Effector memory CD4-positive, alpha-beta T cell (primary cell): ENCODE data around the gene CADPS.

ENCODE experiments used
- DNase-seq, 3 donors: peaks; one replicate each; pipeline ENCODE4 v3.0.0-alpha.2; 2020
- H3K27ac ChIP-seq: 2 replicates; pipeline ENCODE4 v1.7.0; 2013; ENCODE audit warnings: mild to moderate bottlenecking, low read length, moderate library complexity; ENCODE audit not compliant: insufficient read depth, poor library complexity, severe bottlenecking
- H3K27me3 ChIP-seq: replicated peaks from 2 replicates; pipeline ENCODE4 v1.7.0; 2013; ENCODE audit warnings: mild to moderate bottlenecking, low read length; ENCODE audit not compliant: insufficient read depth, control insufficient read depth, poor library complexity, severe bottlenecking
- H3K36me3 ChIP-seq: 2 replicates; pipeline ENCODE4 v1.7.0; 2013; ENCODE audit warnings: mild to moderate bottlenecking, low read length, moderate library complexity; ENCODE audit not compliant: control insufficient read depth, insufficient read depth
- H3K4me1 ChIP-seq: 2 replicates; pipeline ENCODE4 v1.7.0; 2013; ENCODE audit warnings: low read length, mild to moderate bottlenecking; ENCODE audit not compliant: control insufficient read depth, insufficient read depth, poor library complexity, severe bottlenecking
- H3K4me3 ChIP-seq: 2 replicates; pipeline ENCODE4 v1.7.0; 2013; ENCODE audit warnings: low read length, low read depth, mild to moderate bottlenecking; ENCODE audit not compliant: insufficient read depth, poor library complexity, severe bottlenecking
- H3K9me3 ChIP-seq: 2 replicates; pipeline ENCODE4 v1.7.0; 2013; ENCODE audit warnings: mild to moderate bottlenecking, low read length, moderate library complexity; ENCODE audit not compliant: control insufficient read depth

CADPS gene

DNA sequence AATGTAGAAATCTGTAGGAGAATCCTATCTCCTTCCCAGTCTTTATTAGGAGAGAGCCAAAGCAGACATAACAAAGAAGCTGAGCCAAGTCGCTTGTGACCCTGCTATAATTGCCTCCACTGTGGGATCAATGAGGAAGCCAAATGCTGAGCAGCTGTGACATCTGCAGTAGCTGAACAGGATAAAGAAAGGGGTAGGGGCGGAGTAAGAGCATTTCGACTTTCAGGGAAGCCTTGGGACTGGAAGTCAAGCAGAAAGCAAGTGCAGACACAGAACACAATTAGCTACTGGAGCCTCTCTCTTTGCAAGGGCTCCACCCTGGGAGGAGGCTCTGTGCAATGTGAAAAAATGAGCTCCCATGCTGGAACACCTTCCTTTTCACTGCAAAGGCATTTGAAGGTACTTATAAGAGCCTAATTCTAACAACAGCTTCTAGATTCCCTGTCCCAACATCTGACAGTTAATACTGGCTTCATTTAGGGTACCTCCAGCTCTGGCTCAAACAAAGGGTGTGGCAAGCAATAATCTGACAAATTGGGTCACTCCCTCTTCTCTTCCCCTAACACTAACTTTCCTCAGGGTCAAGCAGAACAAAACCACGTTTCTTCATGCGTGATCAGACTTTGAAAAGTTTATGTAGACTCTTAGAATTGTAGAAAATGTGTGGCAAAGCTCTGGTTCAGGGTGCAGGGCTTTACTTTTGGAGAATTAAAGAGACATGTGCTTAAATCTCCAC lies 166.4 kb downstream of the CADPS start:
- H3K27me3 ChIP-seq: no peaks in the 10 kb centered on the region
- H3K9me3 ChIP-seq: no peaks in the 10 kb centered on the region
- H3K4me3 ChIP-seq: no peak overlapping the region
- no peak overlapping the region for H3K27ac ChIP-seq
- DNase-seq: no peak
- no peaks in the 10 kb centered on the region for H3K4me1 ChIP-seq
- H3K36me3 ChIP-seq: no peaks in the 10 kb centered on the region

DNA sequence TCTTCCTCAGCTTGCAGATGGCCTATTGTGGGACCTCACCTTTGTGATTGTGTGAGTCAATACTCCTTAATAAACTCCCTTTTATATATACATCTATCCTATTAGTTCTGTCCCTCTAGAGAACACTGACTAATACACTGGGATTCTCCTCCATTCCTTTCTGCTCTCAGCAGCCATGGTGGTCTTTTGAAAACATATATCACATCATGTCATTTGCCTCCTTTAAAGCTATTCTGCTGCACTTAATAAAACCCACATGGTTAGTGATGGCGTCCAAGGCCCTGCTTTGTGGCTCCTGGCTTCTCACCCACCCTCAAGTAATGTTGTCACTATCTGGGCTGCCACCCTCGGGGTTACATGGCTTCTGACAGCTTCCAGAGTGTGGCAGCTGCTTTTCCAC lies 169.5 kb downstream of the CADPS start:
- H3K27me3 ChIP-seq: no peaks in the 10 kb centered on the region

DNA sequence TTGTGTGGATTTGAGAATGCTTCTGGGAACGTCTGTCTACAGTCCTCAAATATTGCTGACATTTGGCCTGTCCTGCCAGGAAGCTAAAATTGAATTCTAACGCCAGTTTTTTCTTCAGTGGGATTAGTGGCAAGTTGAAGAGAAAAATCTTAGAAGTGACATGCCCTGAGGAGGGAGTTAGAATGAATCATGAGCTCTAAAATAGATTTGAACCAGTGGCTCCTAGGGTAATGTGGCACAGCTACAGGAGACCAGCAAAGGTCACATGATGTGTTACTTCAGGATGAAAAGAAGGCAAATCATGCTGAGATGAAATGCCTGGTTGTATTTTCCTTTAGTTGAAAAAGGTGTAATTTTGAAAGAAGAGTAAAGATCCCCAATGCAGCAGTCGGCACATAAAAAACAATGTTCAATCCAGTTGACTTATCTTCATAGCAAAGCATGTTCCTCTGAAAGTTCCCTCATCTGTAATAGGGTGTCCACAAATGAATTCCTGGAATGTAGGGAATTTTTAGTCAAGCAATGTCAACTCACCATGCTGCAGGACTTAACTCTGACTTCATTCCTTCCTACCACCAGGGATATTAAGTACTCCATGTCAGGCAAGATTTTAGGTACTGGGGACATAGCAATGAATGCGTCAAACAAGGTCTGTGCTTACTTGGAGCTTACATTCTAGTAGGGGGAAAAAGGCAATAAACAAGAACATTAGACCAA lies 171.6 kb downstream of the CADPS start:
- H3K27me3 ChIP-seq: no peaks in the 10 kb centered on the region
- no peak overlapping the region for H3K4me3 ChIP-seq
- no peaks in the 10 kb centered on the region for H3K36me3 ChIP-seq
- no peak overlapping the region for H3K27ac ChIP-seq
- DNase-seq: no peak
- H3K4me1 ChIP-seq: no peaks in the 10 kb centered on the region
- no peaks in the 10 kb centered on the region for H3K9me3 ChIP-seq

More for the DNA sequence above, 169.5 kb downstream of the CADPS start:
- Histone ChIP-seq H3K4me3 (no peak overlapping the region), H3K27ac (no peak overlapping the region), H3K36me3 (no peaks in the 10 kb centered on the region), H3K9me3 (no peaks in the 10 kb centered on the region), H3K4me1 (no peaks in the 10 kb centered on the region)
- DNase-seq: no peak

DNA sequence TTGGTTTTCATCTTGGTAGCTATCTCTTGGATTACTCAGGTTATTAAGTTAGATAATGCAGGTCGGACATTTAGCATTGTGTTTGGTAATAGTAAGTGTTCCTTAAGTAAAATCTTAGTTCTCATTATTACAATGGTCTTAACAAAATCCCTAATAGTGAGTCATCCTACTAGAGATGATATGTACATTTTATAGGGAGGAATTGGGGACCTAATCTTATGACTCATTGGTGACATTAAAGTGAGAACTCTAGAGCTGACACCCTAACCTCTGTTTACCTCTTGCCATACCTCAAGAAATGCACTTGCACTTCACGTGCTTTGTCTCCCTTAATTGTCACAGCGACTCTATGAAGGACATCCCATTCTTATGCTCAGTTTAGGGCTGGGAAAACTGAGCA lies 174.9 kb downstream of the CADPS start:
- Histone ChIP-seq H3K36me3 (no peaks in the 10 kb centered on the region), H3K9me3 (no peaks in the 10 kb centered on the region), H3K27me3 (no peaks in the 10 kb centered on the region), H3K4me1 (no peaks in the 10 kb centered on the region), H3K4me3 (no peak overlapping the region), H3K27ac (no peak overlapping the region)
- DNase-seq: no peak

DNA sequence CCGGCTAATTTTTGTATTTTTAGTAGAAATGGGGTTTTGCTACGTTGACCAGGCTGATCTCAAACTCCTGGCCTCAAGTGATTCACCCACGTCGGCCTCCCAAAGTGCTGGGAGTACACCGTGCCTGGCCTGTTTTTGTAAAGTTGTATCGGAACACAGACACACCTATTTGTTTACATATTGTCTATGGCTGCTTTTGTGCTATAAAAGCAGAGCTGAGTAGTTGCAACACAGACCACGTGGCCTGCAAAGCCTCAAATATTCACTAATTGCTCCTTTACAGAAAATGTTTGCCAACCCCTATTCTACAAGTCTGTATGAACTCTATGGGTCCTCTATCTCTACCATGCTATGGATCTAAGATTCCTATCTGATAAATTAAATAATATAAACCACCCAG lies 175.5 kb downstream of the CADPS start:
- DNase-seq: no peak
- H3K27me3 ChIP-seq: no peaks in the 10 kb centered on the region
- H3K4me3 ChIP-seq: no peak overlapping the region
- no peaks in the 10 kb centered on the region for H3K36me3 ChIP-seq
- H3K27ac ChIP-seq: no peak overlapping the region
- no peaks in the 10 kb centered on the region for H3K4me1 ChIP-seq
- no peaks in the 10 kb centered on the region for H3K9me3 ChIP-seq

DNA sequence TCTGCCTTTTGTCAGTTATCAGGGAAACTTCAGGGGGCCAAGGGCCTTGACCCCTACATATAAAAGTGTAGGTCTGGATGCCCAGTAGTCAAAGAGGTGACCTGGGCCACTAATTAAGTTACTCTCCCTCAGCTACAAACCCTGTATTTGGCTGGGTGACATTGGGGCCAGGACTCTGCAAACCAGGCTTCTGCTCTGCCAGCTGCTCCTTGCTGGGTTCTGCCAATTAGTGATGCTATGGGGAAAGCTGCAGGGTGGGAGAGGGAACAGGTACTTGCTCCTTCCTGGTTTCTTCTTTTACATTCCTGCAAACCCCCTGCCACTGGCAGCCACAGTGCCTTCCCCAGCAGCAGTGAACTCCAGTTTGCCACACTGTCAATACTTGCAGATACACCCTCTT lies 179.2 kb downstream of the CADPS start:
- H3K36me3 ChIP-seq: no peaks in the 10 kb centered on the region
- DNase-seq: no peak
- no peaks in the 10 kb centered on the region for H3K9me3 ChIP-seq
- H3K27ac ChIP-seq: no peak overlapping the region
- H3K27me3 ChIP-seq: no peaks in the 10 kb centered on the region
- H3K4me3 ChIP-seq: no peak overlapping the region
- H3K4me1 ChIP-seq: no peaks in the 10 kb centered on the region

DNA sequence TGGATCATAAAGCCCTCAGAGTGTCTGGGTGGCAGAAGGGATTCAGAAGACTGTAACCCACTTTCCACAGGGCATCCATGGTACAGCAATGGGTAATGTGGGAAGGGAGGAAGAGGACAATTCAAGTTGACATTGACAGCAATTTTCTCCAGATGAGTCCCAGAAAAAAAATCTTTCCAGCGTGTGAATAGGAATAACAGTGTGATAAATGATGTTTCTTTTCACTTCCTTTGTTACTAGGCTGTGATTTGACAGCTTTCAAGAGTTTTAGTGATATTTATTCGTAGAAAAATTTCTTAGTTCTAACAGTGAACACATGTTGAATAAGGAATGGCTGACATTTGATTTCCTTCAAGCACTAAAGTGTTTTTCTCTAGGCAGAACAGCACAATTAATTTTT lies 186.4 kb downstream of the CADPS start:
- no peak for DNase-seq
- Histone ChIP-seq H3K27ac (no peak overlapping the region), H3K4me3 (no peak overlapping the region), H3K36me3 (no peaks in the 10 kb centered on the region), H3K9me3 (no peaks in the 10 kb centered on the region), H3K27me3 (no peaks in the 10 kb centered on the region), H3K4me1 (no peaks in the 10 kb centered on the region)

DNA sequence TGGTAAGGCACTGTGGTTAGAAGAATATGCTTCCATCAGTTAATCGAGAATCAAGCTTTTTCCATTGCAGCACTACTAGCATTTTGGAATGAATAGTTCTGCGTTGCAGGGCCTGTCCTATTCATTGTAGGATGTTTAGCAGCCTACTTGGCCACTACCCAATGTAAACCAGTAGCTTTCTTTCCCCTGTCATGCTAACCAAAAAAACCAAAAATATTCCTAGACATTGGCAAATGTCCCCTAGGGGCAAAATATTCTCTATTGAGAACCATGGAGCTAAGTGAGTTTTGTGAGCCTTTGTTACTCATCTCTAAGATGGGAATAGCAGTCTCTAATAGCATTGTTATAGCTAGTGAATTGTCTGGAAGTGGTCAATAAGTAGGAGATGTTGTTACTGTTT lies 187.2 kb downstream of the CADPS start:
- DNase-seq: no peak
- Histone ChIP-seq H3K27ac (no peak overlapping the region), H3K4me1 (no peaks in the 10 kb centered on the region), H3K9me3 (no peaks in the 10 kb centered on the region), H3K27me3 (no peaks in the 10 kb centered on the region), H3K4me3 (no peak overlapping the region), H3K36me3 (no peaks in the 10 kb centered on the region)

DNA sequence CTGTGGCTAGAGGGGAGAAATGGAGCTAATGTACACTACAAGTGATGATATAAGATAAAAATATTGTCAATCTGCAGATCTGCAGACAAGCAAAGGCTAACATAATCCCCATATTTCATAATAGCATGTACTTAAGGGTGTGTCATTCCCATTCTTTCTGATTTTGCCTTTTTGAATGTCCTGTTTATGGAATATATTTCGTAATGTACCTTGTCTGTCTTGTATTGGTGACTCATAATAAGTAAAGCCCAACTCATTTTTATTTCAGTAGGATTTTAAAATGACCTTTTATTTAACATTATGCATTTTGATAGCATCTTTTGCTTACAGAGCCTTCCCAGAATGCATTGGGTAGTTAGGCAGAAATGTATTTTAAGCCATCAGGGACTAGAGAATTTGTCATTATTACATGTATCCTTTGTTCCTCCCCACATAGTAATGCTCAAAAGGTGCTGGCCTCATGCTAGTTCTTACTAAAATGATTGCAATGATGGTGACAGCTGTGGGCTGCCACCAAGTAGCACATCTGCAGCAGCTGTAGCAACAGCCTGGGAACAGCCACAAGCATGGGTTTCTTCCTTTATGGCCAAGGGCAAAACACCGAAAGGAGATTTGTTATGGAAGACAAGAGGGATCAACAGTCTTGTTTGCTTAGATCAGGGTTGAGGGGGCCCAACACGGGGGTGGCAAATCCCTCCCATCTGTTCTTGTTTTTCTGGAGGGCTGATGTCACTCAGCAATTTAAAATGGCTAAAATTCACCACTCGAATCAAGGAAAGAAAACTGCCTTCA lies 188.5 kb downstream of the CADPS start:
- no peak for DNase-seq
- H3K9me3 ChIP-seq: no peaks in the 10 kb centered on the region
- no peaks in the 10 kb centered on the region for H3K27me3 ChIP-seq
- no peaks in the 10 kb centered on the region for H3K4me1 ChIP-seq
- H3K4me3 ChIP-seq: no peak overlapping the region
- no peak overlapping the region for H3K27ac ChIP-seq
- no peaks in the 10 kb centered on the region for H3K36me3 ChIP-seq

DNA sequence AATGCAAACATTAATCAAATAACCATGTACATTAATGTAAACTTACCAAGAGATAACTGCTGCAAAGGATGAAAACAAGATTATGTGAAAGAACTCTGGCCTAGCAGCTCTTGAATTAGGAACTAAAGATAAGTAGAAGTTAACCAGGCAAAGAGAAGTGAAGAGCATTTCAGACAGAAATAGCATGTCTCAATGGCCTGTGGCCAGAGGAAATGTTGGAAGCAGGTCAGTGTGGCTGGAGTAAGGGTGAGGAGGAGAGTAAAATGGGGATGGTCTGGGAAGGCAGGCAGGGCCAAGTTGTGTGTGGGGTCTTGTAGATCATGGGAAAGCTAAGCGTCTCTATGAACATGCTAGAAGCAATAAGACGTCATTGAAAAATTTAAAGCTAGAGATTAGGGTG lies 192.4 kb downstream of the CADPS start:
- no peak for DNase-seq
- H3K9me3 ChIP-seq: no peaks in the 10 kb centered on the region
- H3K27me3 ChIP-seq: no peaks in the 10 kb centered on the region
- no peak overlapping the region for H3K4me3 ChIP-seq
- H3K4me1 ChIP-seq: no peaks in the 10 kb centered on the region
- no peaks in the 10 kb centered on the region for H3K36me3 ChIP-seq
- no peak overlapping the region for H3K27ac ChIP-seq
